Measurements from ENCODE around the gene GRIFIN. TPM values are rescaled to one million over a fixed set of nuclear protein-coding genes. Genes with fewer than 3 reads are reported as not detected.

GRIFIN gene
- total RNA-seq, 5 donors from 2014 or later (not counting 1 experiment from before 2014, with no cell fraction given) = not detected

Other genes with a start within 250 kb of the GRIFIN start
- 100 to 1,000 TPM; 106 to 178 (median 122) TPM for gene MAD1L1, start 243.5 kb downstream of the GRIFIN start, total RNA-seq
- gene MRM2, start 234.2 kb downstream of the GRIFIN start, total RNA-seq = 10 to 100 TPM in 3 of 5 donors, 1 to 10 TPM in 2; 6.5 to 20.0 (median 17.9) TPM
- 10 to 100 TPM; 12.0 to 29.7 (median 21.4) TPM for gene NUDT1, start 234.2 kb downstream of the GRIFIN start, total RNA-seq
- gene SNX8, start 162.0 kb downstream of the GRIFIN start, total RNA-seq = 10 to 100 TPM in 2 of 5 donors, 1 to 10 TPM in 3; 8.4 to 14.6 (median 9.9) TPM
- gene EIF3B, start 121.6 kb downstream of the GRIFIN start, total RNA-seq = 100 to 1,000 TPM; 150 to 169 (median 165) TPM
- gene CHST12, start 72.8 kb downstream of the GRIFIN start, total RNA-seq = 10 to 100 TPM; 20.3 to 41.5 (median 30.8) TPM
- 100 to 1,000 TPM; 110 to 198 (median 182) TPM for gene LFNG, start 43.4 kb upstream of the GRIFIN start, total RNA-seq
- gene BRAT1, start 79.1 kb upstream of the GRIFIN start, total RNA-seq = 10 to 100 TPM; 23.6 to 46.2 (median 43.1) TPM
- 10 to 100 TPM in 1 of 5 donors, 1 to 10 TPM in 4; 4.5 to 11.7 (median 8.0) TPM for gene IQCE, start 82.6 kb upstream of the GRIFIN start, total RNA-seq
- gene TTYH3, start 155.6 kb upstream of the GRIFIN start, total RNA-seq = 10 to 100 TPM; 11.5 to 17.7 (median 14.5) TPM
- under 1 TPM; 0.09 to 0.79 (median 0.30) TPM for gene AMZ1, start 211.8 kb upstream of the GRIFIN start, total RNA-seq

Measured in T-cell (primary cell).